GM10266 (cell line): ENCODE results near the gene PTPRD.

Experiments used
- DNase-seq: peaks from one replicate; pipeline ENCODE4 v3.0.0; 2012; ENCODE audit errors: extremely low spot score
- TF ChIP-seq, protein P1 (sequence below): IDR thresholded peaks from 2 replicates; pipeline ENCODE4 v1.5.1; 2012; ENCODE audit warnings: mild to moderate bottlenecking, low read depth; ENCODE audit not compliant: control insufficient read depth, insufficient read depth; ENCODE audit errors: missing control alignments

Gene PTPRD

GRCh38 chr9:8332871-8333270, 2279.9 kb downstream of the PTPRD start:
- DNase-seq = no peak
- TF ChIP-seq, protein P1, sequence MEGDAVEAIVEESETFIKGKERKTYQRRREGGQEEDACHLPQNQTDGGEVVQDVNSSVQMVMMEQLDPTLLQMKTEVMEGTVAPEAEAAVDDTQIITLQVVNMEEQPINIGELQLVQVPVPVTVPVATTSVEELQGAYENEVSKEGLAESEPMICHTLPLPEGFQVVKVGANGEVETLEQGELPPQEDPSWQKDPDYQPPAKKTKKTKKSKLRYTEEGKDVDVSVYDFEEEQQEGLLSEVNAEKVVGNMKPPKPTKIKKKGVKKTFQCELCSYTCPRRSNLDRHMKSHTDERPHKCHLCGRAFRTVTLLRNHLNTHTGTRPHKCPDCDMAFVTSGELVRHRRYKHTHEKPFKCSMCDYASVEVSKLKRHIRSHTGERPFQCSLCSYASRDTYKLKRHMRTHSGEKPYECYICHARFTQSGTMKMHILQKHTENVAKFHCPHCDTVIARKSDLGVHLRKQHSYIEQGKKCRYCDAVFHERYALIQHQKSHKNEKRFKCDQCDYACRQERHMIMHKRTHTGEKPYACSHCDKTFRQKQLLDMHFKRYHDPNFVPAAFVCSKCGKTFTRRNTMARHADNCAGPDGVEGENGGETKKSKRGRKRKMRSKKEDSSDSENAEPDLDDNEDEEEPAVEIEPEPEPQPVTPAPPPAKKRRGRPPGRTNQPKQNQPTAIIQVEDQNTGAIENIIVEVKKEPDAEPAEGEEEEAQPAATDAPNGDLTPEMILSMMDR = no peak

DNA sequence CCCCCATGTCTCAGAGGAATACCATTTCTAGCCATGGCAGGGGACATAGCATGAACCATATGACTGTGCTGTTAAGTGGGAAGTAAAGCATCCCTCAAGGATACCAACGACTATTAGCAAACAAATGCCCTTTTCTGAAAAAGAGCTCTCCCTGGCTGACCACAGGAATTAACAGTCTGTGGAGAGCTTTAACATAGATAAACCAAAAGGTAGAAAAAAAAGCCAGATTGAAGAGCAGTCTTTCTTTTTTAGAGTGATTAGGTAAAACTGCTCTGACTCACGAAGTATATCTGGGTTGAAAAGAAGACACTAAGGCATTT, 2280.5 kb downstream of the PTPRD start:
- TF ChIP-seq, protein P1 = no peak
- no peak for DNase-seq

- TF ChIP-seq, protein P1 = no peak
Measured at GRCh38 chr9:8331507-8332330, 2281.1 kb downstream of the PTPRD start.

DNA sequence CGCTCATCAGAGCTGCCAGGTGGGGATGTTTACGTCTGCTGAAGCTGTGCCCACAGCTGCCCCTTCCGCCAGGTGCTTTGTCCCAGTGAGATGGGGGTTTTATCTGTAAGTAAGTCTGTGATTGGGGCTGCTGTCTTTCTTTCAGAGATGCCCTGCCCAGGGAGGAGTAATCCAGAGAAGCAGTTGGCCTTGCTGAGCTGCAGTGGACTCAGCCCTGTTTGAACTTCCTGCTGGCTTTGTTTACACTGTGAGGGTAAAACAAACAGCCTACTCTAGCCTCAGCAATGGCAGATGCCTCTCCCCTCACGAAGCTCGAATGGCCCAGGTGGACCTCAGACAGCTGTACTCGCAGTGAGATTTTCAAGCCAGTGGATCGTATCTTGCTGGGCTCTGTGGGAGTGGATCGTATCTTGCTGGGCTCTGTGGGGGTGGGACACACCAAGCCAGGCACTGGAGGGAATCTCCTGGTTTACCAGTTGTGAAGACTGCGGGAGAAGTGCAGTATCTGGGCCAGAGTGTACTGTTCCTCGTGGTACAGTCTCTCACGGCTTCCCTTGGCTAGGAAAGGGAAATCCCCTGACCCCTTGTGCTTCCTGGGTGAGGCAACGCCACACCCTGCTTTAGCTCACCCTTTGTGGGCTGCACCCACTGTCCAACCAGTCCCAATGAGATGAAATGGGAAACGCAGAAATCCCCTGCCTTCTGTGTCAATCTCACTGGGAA, 2283.1 kb downstream of the PTPRD start:
- no peak for DNase-seq
- TF ChIP-seq, protein P1 = no peak

More at GRCh38 chr9:8331507-8332330, 2281.1 kb downstream of the PTPRD start:
- DNase-seq = no peak

DNA sequence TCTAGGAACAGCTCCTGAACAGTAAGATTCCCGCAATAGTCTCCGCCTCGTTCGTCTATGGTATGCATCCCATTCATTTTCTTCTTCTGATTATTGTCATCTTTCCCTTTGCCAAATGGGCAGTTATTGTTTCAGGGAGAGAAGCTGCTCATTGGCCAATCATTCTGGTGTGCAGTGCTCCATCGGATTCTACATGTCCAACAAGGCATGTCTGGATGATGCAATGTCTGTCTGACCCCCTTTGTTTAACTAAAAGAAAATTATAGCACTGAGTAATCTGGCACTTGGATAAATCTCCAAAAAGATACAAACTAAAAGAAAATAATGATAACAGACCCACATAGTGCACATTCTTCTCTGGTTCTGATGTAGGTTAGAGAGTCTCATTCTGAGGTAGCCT, 2297.6 kb downstream of the PTPRD start:
- no peak for DNase-seq
- TF ChIP-seq, protein P1 = no peak

GRCh38 chr9:8309258-8309657, 2303.5 kb downstream of the PTPRD start:
- DNase-seq = no peak
- TF ChIP-seq, protein P1 = no peak

DNA sequence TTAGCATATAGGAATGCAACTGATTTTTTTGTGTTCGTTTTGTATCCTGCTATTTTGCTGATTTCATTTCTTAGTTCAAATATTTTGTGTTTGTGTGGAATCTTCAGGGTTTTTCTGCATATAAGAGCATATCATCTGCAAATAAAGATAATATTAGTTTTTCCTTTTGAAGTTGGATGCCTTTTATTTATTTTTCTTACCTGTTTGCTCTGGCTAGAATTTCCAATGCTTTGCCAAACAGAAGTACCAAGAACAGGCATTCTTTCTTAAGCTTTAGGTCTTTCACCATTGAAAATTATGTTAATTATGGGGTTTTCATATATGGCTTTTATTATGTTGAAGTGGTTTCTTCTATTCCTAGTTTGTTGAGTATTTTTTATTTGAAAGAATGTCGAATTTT, 2308.1 kb downstream of the PTPRD start:
- DNase-seq = no peak
- TF ChIP-seq, protein P1 = no peak
